GM23338 (cell line): Measurements from ENCODE around the gene CTXN3.

ENCODE experiments used
- EZH2 ChIP-seq: fragments of 200-600 bp; sonication (generic); IDR thresholded peaks from one replicate; pipeline ENCODE4 v1.8.0; 2017; ENCODE audit warnings: antibody characterized with exemption, mild to moderate bottlenecking, low read depth; ENCODE audit not compliant: unreplicated experiment
- EZH2phosphoT487 ChIP-seq: fragments of 200-600 bp; sonication (generic); IDR thresholded peaks from one replicate; pipeline ENCODE4 v1.8.1; 2018; ENCODE audit warnings: antibody characterized with exemption; ENCODE audit not compliant: unreplicated experiment
- JUNB ChIP-seq: IDR thresholded peaks from one replicate; pipeline ENCODE4 v1.6.1; 2016; ENCODE audit warnings: antibody characterized with exemption; ENCODE audit not compliant: unreplicated experiment
- POLR2AphosphoS5 ChIP-seq: IDR thresholded peaks from 2 replicates; pipeline ENCODE4 v1.6.1; 2016; ENCODE audit warnings: antibody characterized with exemption, low read depth
- ZNF114 ChIP-seq: fragments of 250-450 bp; sonication (Bioruptor Pico); IDR thresholded peaks from 2 replicates; pipeline ENCODE4 v1.5.0; 2020; ENCODE audit warnings: mild to moderate bottlenecking, moderate library complexity
- ZNF331 ChIP-seq: fragments of 250-450 bp; sonication (Bioruptor Pico); IDR thresholded peaks from 2 replicates; pipeline ENCODE4 v1.5.0; 2020; ENCODE audit warnings: low read depth, mild to moderate bottlenecking, moderate library complexity
- TF ChIP-seq, protein P1 (sequence below), 2 experiments: fragments of 200-600 bp in 1 of 2; sonication (generic) in 1 of 2; conservative IDR thresholded peaks; 2 replicates each; pipeline versions ENCODE4 v1.5.1 to v1.6.1; 2016 to 2017; ENCODE audit warnings: antibody characterized with exemption in 2 of 2, low read depth in 2 of 2, mild to moderate bottlenecking in 2 of 2, moderate library complexity in 1 of 2
- TF ChIP-seq, protein P2 (sequence below): IDR thresholded peaks from one replicate; pipeline ENCODE4 v1.6.1; 2018; ENCODE audit warnings: antibody characterized with exemption; ENCODE audit not compliant: unreplicated experiment
- TF ChIP-seq, protein P3 (sequence below): IDR thresholded peaks from 2 replicates; pipeline ENCODE4 v1.6.1; 2016; ENCODE audit warnings: antibody characterized with exemption

GRCh38 chr5:127702926-127703561 is 54.2 kb downstream of the CTXN3 start, which contains the start of gene CCDC192:
- TF ChIP-seq EZH2 = no peak
- no peak for TF ChIP-seq POLR2AphosphoS5
- TF ChIP-seq, protein P1, sequence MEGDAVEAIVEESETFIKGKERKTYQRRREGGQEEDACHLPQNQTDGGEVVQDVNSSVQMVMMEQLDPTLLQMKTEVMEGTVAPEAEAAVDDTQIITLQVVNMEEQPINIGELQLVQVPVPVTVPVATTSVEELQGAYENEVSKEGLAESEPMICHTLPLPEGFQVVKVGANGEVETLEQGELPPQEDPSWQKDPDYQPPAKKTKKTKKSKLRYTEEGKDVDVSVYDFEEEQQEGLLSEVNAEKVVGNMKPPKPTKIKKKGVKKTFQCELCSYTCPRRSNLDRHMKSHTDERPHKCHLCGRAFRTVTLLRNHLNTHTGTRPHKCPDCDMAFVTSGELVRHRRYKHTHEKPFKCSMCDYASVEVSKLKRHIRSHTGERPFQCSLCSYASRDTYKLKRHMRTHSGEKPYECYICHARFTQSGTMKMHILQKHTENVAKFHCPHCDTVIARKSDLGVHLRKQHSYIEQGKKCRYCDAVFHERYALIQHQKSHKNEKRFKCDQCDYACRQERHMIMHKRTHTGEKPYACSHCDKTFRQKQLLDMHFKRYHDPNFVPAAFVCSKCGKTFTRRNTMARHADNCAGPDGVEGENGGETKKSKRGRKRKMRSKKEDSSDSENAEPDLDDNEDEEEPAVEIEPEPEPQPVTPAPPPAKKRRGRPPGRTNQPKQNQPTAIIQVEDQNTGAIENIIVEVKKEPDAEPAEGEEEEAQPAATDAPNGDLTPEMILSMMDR (conservative IDR thresholded peaks at IDR 0.05; ENCODE audit: low read depth in 2 of 2) = no peak
- TF ChIP-seq, protein P2, sequence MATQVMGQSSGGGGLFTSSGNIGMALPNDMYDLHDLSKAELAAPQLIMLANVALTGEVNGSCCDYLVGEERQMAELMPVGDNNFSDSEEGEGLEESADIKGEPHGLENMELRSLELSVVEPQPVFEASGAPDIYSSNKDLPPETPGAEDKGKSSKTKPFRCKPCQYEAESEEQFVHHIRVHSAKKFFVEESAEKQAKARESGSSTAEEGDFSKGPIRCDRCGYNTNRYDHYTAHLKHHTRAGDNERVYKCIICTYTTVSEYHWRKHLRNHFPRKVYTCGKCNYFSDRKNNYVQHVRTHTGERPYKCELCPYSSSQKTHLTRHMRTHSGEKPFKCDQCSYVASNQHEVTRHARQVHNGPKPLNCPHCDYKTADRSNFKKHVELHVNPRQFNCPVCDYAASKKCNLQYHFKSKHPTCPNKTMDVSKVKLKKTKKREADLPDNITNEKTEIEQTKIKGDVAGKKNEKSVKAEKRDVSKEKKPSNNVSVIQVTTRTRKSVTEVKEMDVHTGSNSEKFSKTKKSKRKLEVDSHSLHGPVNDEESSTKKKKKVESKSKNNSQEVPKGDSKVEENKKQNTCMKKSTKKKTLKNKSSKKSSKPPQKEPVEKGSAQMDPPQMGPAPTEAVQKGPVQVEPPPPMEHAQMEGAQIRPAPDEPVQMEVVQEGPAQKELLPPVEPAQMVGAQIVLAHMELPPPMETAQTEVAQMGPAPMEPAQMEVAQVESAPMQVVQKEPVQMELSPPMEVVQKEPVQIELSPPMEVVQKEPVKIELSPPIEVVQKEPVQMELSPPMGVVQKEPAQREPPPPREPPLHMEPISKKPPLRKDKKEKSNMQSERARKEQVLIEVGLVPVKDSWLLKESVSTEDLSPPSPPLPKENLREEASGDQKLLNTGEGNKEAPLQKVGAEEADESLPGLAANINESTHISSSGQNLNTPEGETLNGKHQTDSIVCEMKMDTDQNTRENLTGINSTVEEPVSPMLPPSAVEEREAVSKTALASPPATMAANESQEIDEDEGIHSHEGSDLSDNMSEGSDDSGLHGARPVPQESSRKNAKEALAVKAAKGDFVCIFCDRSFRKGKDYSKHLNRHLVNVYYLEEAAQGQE = no peak
- TF ChIP-seq EZH2phosphoT487 = no peak
- TF ChIP-seq, protein P3, sequence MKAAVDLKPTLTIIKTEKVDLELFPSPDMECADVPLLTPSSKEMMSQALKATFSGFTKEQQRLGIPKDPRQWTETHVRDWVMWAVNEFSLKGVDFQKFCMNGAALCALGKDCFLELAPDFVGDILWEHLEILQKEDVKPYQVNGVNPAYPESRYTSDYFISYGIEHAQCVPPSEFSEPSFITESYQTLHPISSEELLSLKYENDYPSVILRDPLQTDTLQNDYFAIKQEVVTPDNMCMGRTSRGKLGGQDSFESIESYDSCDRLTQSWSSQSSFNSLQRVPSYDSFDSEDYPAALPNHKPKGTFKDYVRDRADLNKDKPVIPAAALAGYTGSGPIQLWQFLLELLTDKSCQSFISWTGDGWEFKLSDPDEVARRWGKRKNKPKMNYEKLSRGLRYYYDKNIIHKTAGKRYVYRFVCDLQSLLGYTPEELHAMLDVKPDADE = no peak
- TF ChIP-seq ZNF331 (CRISPR knock-in tag) = no peak
- TF ChIP-seq JUNB = no peak
- TF ChIP-seq ZNF114 (CRISPR knock-in tag) = no peak
